HG02610 (cell line): ENCODE data around the gene PIGK.

Experiments used
- ATAC-seq: cut with Tn5 transposase; IDR thresholded peaks from one replicate; pipeline ENCODE4 v1.9.1; 2021; ENCODE audit warnings: mild to moderate bottlenecking, moderate library complexity; ENCODE audit not compliant: unreplicated experiment

The PIGK gene

GRCh38 chr1:77103486-77103885 lies 115.7 kb downstream of the PIGK start:
- no peak for ATAC-seq

- ATAC-seq: no peak
Observed at GRCh38 chr1:77100875-77101274, 118.4 kb downstream of the PIGK start.

- ATAC-seq: no peak
Observed at GRCh38 chr1:77096496-77097255, 122.6 kb downstream of the PIGK start.

- ATAC-seq: no peak
Observed at GRCh38 chr1:77095236-77095635, 124.0 kb downstream of the PIGK start.

GRCh38 chr1:77089756-77090155 lies 129.5 kb downstream of the PIGK start:
- no peak for ATAC-seq

- ATAC-seq: no peak
Observed at GRCh38 chr1:77085109-77085508, 134.1 kb downstream of the PIGK start.

GRCh38 chr1:77084457-77084856 lies 134.8 kb downstream of the PIGK start:
- ATAC-seq: no peak

GRCh38 chr1:77081834-77082233 lies 137.4 kb downstream of the PIGK start:
- ATAC-seq: no peak

- no peak for ATAC-seq
Observed at GRCh38 chr1:77076759-77077158, 142.5 kb downstream of the PIGK start.

GRCh38 chr1:77068013-77068412 lies 151.2 kb downstream of the PIGK start:
- no peak for ATAC-seq

GRCh38 chr1:77065693-77066342 lies 153.4 kb downstream of the PIGK start:
- ATAC-seq: no peak

GRCh38 chr1:77064246-77064645 lies 155.0 kb downstream of the PIGK start:
- no peak for ATAC-seq

- ATAC-seq: no peak
Observed at GRCh38 chr1:77063118-77063517, 156.1 kb downstream of the PIGK start.

- ATAC-seq: no peak
Observed at GRCh38 chr1:77061162-77061561, 158.1 kb downstream of the PIGK start.

- ATAC-seq: no peak
Observed at GRCh38 chr1:77060000-77060399, 159.2 kb downstream of the PIGK start.

GRCh38 chr1:77057994-77058585 lies 161.1 kb downstream of the PIGK start:
- no peak for ATAC-seq

GRCh38 chr1:77056525-77056924 lies 162.7 kb downstream of the PIGK start:
- ATAC-seq: no peak

GRCh38 chr1:77051425-77051824 lies 167.8 kb downstream of the PIGK start:
- ATAC-seq: no peak

- ATAC-seq: no peak
Observed at GRCh38 chr1:77048615-77049005, 170.6 kb downstream of the PIGK start.

GRCh38 chr1:77047978-77048614 lies 171.1 kb downstream of the PIGK start:
- ATAC-seq: no peak

- ATAC-seq: no peak
Observed at GRCh38 chr1:77047575-77047974, 171.7 kb downstream of the PIGK start.
